ENCODE measurements around the gene CCNE1. TPM values are rescaled to one million over a fixed set of nuclear protein-coding genes. Genes with fewer than 3 reads are reported as not detected.
"Not testable (repeated sequence)": the region's sequence is repeated elsewhere in the genome, so short reads cannot be mapped to it uniquely, and the experiment has no call there.

CCNE1 gene
- total RNA-seq, 1 experiment from 2014 or later = 12.0 TPM

- Histone ChIP-seq H3K4me1 (ENCODE audit: insufficient read depth, low read length, poor library complexity, severe bottlenecking) (no peaks in the 10 kb centered on the region), H3K27ac (ENCODE audit: low read depth, low read length, poor library complexity, severe bottlenecking) (no peak overlapping the region), H3K36me3 (ENCODE audit: insufficient read depth, low read length, poor library complexity, severe bottlenecking) (no peaks in the 10 kb centered on the region), H3K27me3 (replicated peaks; ENCODE audit: insufficient read depth, low read depth, low read length, poor library complexity) (no peaks in the 10 kb centered on the region), H3K4me3 (ENCODE audit: low read depth, low read length, poor library complexity, severe bottlenecking) (no peak overlapping the region), H3K9me3 (ENCODE audit: low read depth, low read length, poor library complexity, severe bottlenecking) (no peaks in the 10 kb centered on the region)
- DNase-seq (ENCODE audit: low spot score) = no peak
- TF ChIP-seq EZH2 (IDR thresholded peaks at IDR 0.05; ENCODE audit: borderline replicate concordance, low read depth, low read length, poor library complexity, severe bottlenecking) = no peak
- no peak for TF ChIP-seq CTCF (conservative IDR thresholded peaks at IDR 0.05; ENCODE audit: low read depth, low read length)
- intact Hi-C loops (cut with micrococcal nuclease; ENCODE audit: unreplicated experiment) = no loop called here
- ChIA-PET CTCF (interaction anchor here (0.6 kb wide), 1 partner anchor 9 kb away, joined by 3 read pairs; no protein-coding TSS in a partner anchor), POLR2A (ENCODE audit: low non-redundant PET) (no interaction called here)
- no TSS peak for BruUV-seq (replicated peaks)
Measured at GRCh38 chr19:29796173-29796573, 15.6 kb upstream of the CCNE1 start.

- ChIA-PET CTCF (no interaction called here), POLR2A (ENCODE audit: low non-redundant PET) (no interaction called here)
- Histone ChIP-seq H3K36me3 (ENCODE audit: insufficient read depth, low read length, poor library complexity, severe bottlenecking) (no peaks in the 10 kb centered on the region), H3K27me3 (replicated peaks; ENCODE audit: insufficient read depth, low read depth, low read length, poor library complexity) (no peaks in the 10 kb centered on the region), H3K9me3 (ENCODE audit: low read depth, low read length, poor library complexity, severe bottlenecking) (no peaks in the 10 kb centered on the region), H3K4me1 (ENCODE audit: insufficient read depth, low read length, poor library complexity, severe bottlenecking) (no peaks in the 10 kb centered on the region), H3K4me3 (ENCODE audit: low read depth, low read length, poor library complexity, severe bottlenecking) (no peak overlapping the region), H3K27ac (ENCODE audit: low read depth, low read length, poor library complexity, severe bottlenecking) (no peak overlapping the region)
- no peak for DNase-seq (ENCODE audit: low spot score)
- BruUV-seq (replicated peaks) = no TSS peak
- intact Hi-C loops (cut with micrococcal nuclease; ENCODE audit: unreplicated experiment) = no loop called here
- TF ChIP-seq EZH2 (IDR thresholded peaks at IDR 0.05; ENCODE audit: borderline replicate concordance, low read depth, low read length, poor library complexity, severe bottlenecking) (no peak), CTCF (conservative IDR thresholded peaks at IDR 0.05; ENCODE audit: low read depth, low read length) (no peak)
Measured at GRCh38 chr19:29798774-29799497, 12.9 kb upstream of the CCNE1 start.

- ChIA-PET POLR2A (ENCODE audit: low non-redundant PET) (no interaction called here), CTCF (no interaction called here)
- no TSS peak for BruUV-seq (replicated peaks)
- no peaks in the 10 kb centered on the region for H3K4me1 ChIP-seq (ENCODE audit: insufficient read depth, low read length, poor library complexity, severe bottlenecking)
- H3K36me3 ChIP-seq (ENCODE audit: insufficient read depth, low read length, poor library complexity, severe bottlenecking) = no peaks in the 10 kb centered on the region
- H3K4me3 ChIP-seq (ENCODE audit: low read depth, low read length, poor library complexity, severe bottlenecking) = no peak overlapping the region
- no peak overlapping the region for H3K27ac ChIP-seq (ENCODE audit: low read depth, low read length, poor library complexity, severe bottlenecking)
- no peaks in the 10 kb centered on the region for H3K27me3 ChIP-seq (replicated peaks; ENCODE audit: insufficient read depth, low read depth, low read length, poor library complexity)
- no peak for DNase-seq (ENCODE audit: low spot score)
- intact Hi-C loops (cut with micrococcal nuclease; ENCODE audit: unreplicated experiment) = no loop called here
- no peak for TF ChIP-seq EZH2 (IDR thresholded peaks at IDR 0.05; ENCODE audit: borderline replicate concordance, low read depth, low read length, poor library complexity, severe bottlenecking)
- H3K9me3 ChIP-seq (ENCODE audit: low read depth, low read length, poor library complexity, severe bottlenecking) = no peaks in the 10 kb centered on the region
Measured at GRCh38 chr19:29800100-29800825, 11.5 kb upstream of the CCNE1 start.

GRCh38 chr19:29803951-29804350 is 7.8 kb upstream of the CCNE1 start:
- POLR2A ChIA-PET (ENCODE audit: low non-redundant PET); H3K36me3 ChIP-seq (ENCODE audit: insufficient read depth, low read length, poor library complexity, severe bottlenecking); DNase-seq (ENCODE audit: low spot score); H3K4me1 ChIP-seq (ENCODE audit: insufficient read depth, low read length, poor library complexity, severe bottlenecking); H3K9me3 ChIP-seq (ENCODE audit: low read depth, low read length, poor library complexity, severe bottlenecking); H3K4me3 ChIP-seq (ENCODE audit: low read depth, low read length, poor library complexity, severe bottlenecking); H3K27me3 ChIP-seq (replicated peaks; ENCODE audit: insufficient read depth, low read depth, low read length, poor library complexity); H3K27ac ChIP-seq (ENCODE audit: low read depth, low read length, poor library complexity, severe bottlenecking); BruUV-seq (replicated peaks); intact Hi-C loops (cut with micrococcal nuclease; ENCODE audit: unreplicated experiment); CTCF ChIA-PET: not testable (repeated sequence)

Measured in A673 (cell line).